SK-N-SH treated with all-trans-retinoic acid at 6 μM for 48 hours (cell line): Measurements from ENCODE around the gene HHIPL1.

ENCODE experiments used
- ATAC-seq: fragments of 200-7000 bp; cut with Tn5 transposase; 3 replicates; pipeline ENCODE4 v1.9.1; 2020; ENCODE audit warnings: mild to moderate bottlenecking, moderate library complexity
- ARNTL ChIP-seq: fragments of 450-650 bp; formaldehyde crosslinking; IDR thresholded peaks from 2 replicates; pipeline ENCODE4 v1.5.0; 2020; ENCODE audit warnings: low read depth, mild to moderate bottlenecking, moderate library complexity, borderline replicate concordance
- CREB5 ChIP-seq: fragments of 250-450 bp; sonication (Bioruptor Pico); IDR thresholded peaks from 2 replicates; pipeline ENCODE4 v1.5.1; 2020; ENCODE audit warnings: low read depth, mild to moderate bottlenecking, moderate library complexity
- CSDC2 ChIP-seq: fragments of 250-450 bp; sonication (Bioruptor Pico); IDR thresholded peaks from 2 replicates; pipeline ENCODE4 v1.5.0; 2020; ENCODE audit warnings: mild to moderate bottlenecking, moderate library complexity
- CSRNP3 ChIP-seq: fragments of 250-450 bp; sonication (Bioruptor Pico); IDR thresholded peaks from 2 replicates; pipeline ENCODE4 v1.5.1; 2021; ENCODE audit warnings: mild to moderate bottlenecking, moderate library complexity
- GLIS3 ChIP-seq: fragments of 250-450 bp; sonication (Bioruptor Pico); IDR thresholded peaks from 2 replicates; pipeline ENCODE4 v1.5.0; 2020; ENCODE audit warnings: mild to moderate bottlenecking, moderate library complexity
- ISL1 ChIP-seq: fragments of 250-450 bp; sonication (Bioruptor Pico); IDR thresholded peaks from 2 replicates; pipeline ENCODE4 v2.1.2; 2022; ENCODE audit warnings: mild to moderate bottlenecking, moderate library complexity
- OSR1 ChIP-seq: fragments of 250-450 bp; sonication (Bioruptor Pico); IDR thresholded peaks from 2 replicates; pipeline ENCODE4 v1.8.0; 2022; ENCODE audit warnings: moderate library complexity, mild to moderate bottlenecking, inconsistent platforms
- POU6F1 ChIP-seq: fragments of 250-450 bp; sonication (Bioruptor Pico); IDR thresholded peaks from 2 replicates; pipeline ENCODE4 v1.8.0; 2021; ENCODE audit warnings: low read depth, mild to moderate bottlenecking, moderate library complexity, borderline replicate concordance
- SNAI2 ChIP-seq: fragments of 250-450 bp; sonication (Bioruptor Pico); IDR thresholded peaks from 2 replicates; pipeline ENCODE4 v1.5.0; 2020; ENCODE audit warnings: mild to moderate bottlenecking, moderate library complexity
- TOX ChIP-seq: fragments of 250-450 bp; sonication (Bioruptor Pico); IDR thresholded peaks from 2 replicates; pipeline ENCODE4 v1.8.0; 2021; ENCODE audit warnings: mild to moderate bottlenecking, moderate library complexity, borderline replicate concordance
- TSHZ2 ChIP-seq: fragments of 250-450 bp; sonication (Bioruptor Pico); IDR thresholded peaks from 2 replicates; pipeline ENCODE4 v1.5.0; 2020; ENCODE audit warnings: mild to moderate bottlenecking, moderate library complexity
- ZC3H10 ChIP-seq: fragments of 250-450 bp; sonication (Bioruptor Pico); IDR thresholded peaks from 2 replicates; pipeline ENCODE4 v1.5.1; 2021; ENCODE audit warnings: mild to moderate bottlenecking, moderate library complexity
- ZFP3 ChIP-seq: fragments of 250-450 bp; sonication (Bioruptor Pico); IDR thresholded peaks from 2 replicates; pipeline ENCODE4 v1.5.0; 2020; ENCODE audit warnings: mild to moderate bottlenecking, moderate library complexity
- ZFP30 ChIP-seq: fragments of 450-650 bp; formaldehyde crosslinking; IDR thresholded peaks from 2 replicates; pipeline ENCODE4 v1.5.0; 2022; ENCODE audit warnings: mild to moderate bottlenecking, moderate library complexity
- ZNF565 ChIP-seq: fragments of 450-650 bp; formaldehyde crosslinking; conservative IDR thresholded peaks from 2 replicates; pipeline ENCODE4 v1.5.0; 2020; ENCODE audit warnings: low read depth, mild to moderate bottlenecking, moderate library complexity
- ZNF70 ChIP-seq: fragments of 450-650 bp; formaldehyde crosslinking; IDR thresholded peaks from 2 replicates; pipeline ENCODE4 v1.5.0; 2020; ENCODE audit warnings: mild to moderate bottlenecking, moderate library complexity
- ZNF8 ChIP-seq: fragments of 450-650 bp; formaldehyde crosslinking; IDR thresholded peaks from 2 replicates; pipeline ENCODE4 v1.5.0; 2020; ENCODE audit warnings: mild to moderate bottlenecking, moderate library complexity

Gene HHIPL1

GRCh38 chr14:99724196-99724891 lies 79.4 kb downstream of the HHIPL1 start:
- ATAC-seq: peak; percentile 22; the same call in 1 of the 3 replicates

GRCh38 chr14:99724939-99725773 lies 80.2 kb downstream of the HHIPL1 start:
- no peak for ATAC-seq

More at GRCh38 chr14:99724196-99724891, 79.4 kb downstream of the HHIPL1 start:
- no peak for TF ChIP-seq ZFP3 (CRISPR knock-in tag)
- TF ChIP-seq, all 23 proteins: peak for 0

GRCh38 chr14:99725774-99726537 lies 81.0 kb downstream of the HHIPL1 start:
- TF ChIP-seq ZFP3 (CRISPR knock-in tag): no peak
- ATAC-seq: no peak

More at GRCh38 chr14:99724939-99725773, 80.2 kb downstream of the HHIPL1 start:
- TF ChIP-seq ARNTL (CRISPR knock-in tag): no peak
- no peak for TF ChIP-seq ZNF8
- no peak for TF ChIP-seq CREB5 (CRISPR knock-in tag)
- no peak for TF ChIP-seq POU6F1 (CRISPR knock-in tag)
- TF ChIP-seq ZC3H10 (CRISPR knock-in tag): no peak
- TF ChIP-seq CSDC2: no peak
- no peak for TF ChIP-seq TSHZ2 (CRISPR knock-in tag)
- no peak for TF ChIP-seq CSRNP3 (CRISPR knock-in tag)
- TF ChIP-seq ZNF565 (CRISPR knock-in tag): no peak
- no peak for TF ChIP-seq SNAI2 (CRISPR knock-in tag)
- no peak for TF ChIP-seq ZNF70 (CRISPR knock-in tag)

- no peak for ATAC-seq
- TF ChIP-seq ZFP3 (CRISPR knock-in tag) (peak; percentile 68; the same call in 1 of the 2 replicates), OSR1 (no peak)
Observed at GRCh38 chr14:99726538-99727095, 81.7 kb downstream of the HHIPL1 start.

GRCh38 chr14:99727096-99727870 lies 82.4 kb downstream of the HHIPL1 start:
- no peak for ATAC-seq
- no peak for TF ChIP-seq GLIS3 (CRISPR knock-in tag)
- no peak for TF ChIP-seq ZNF70 (CRISPR knock-in tag)
- TF ChIP-seq POU6F1 (CRISPR knock-in tag): no peak
- no peak for TF ChIP-seq ZC3H10 (CRISPR knock-in tag)
- no peak for TF ChIP-seq CREB5 (CRISPR knock-in tag)
- no peak for TF ChIP-seq ARNTL (CRISPR knock-in tag)
- no peak for TF ChIP-seq ZFP30 (CRISPR knock-in tag)
- TF ChIP-seq TOX (CRISPR knock-in tag): no peak
- TF ChIP-seq ISL1: no peak
